Measurements from ENCODE around the gene TMTC3.

- TF ChIP-seq POLR2AphosphoS5 (IDR thresholded peaks at IDR 0.05; ENCODE audit: borderline replicate concordance, low read depth, low read length) (no peak), EZH2 (IDR thresholded peaks at IDR 0.05) (no peak), FOXP2 (optimal IDR thresholded peaks at IDR 0.05; ENCODE audit: control extremely low read depth, extremely low read length, insufficient read depth) (no peak)
Observed at GRCh38 chr12:88167384-88167783, 25.3 kb downstream of the TMTC3 start.

Data from SK-N-MC (cell line).